Pancreas (tissue), 10 donors: Measurements from ENCODE around the gene ZDHHC11. TPM values are rescaled to one million over a fixed set of nuclear protein-coding genes. Genes with fewer than 3 reads are reported as not detected.
"Not testable (repeated sequence)": the region's sequence is repeated elsewhere in the genome, so short reads cannot be mapped to it uniquely, and the experiment has no call there.

Source experiments
- ATAC-seq, 4 donors: fragments of 200-7000 bp; cut with Tn5 transposase; one replicate each; pipeline versions ENCODE4 v1.8.0 to v1.9.1; 2020; ENCODE audit warnings: mild to moderate bottlenecking in 4 of 4, moderate library complexity in 4 of 4
- DNase-seq, 6 donors: peaks; one replicate each; pipeline ENCODE4 v3.0.0-alpha.2; 2020
- FAIRE-seq: peaks from 2 replicates; lab custom pipeline; 2012; peaks lifted over from hg19 to GRCh38; lab: Jason Lieb, UNC
- H3K27ac ChIP-seq, 4 donors: fragments of 200-600 bp; sonication (generic); 1 replicate in 3 of 4; 2 replicates in 1 of 4; pipeline versions ENCODE4 v1.5.0 to v1.8.0; 2020
- H3K27me3 ChIP-seq, 4 donors: fragments of 200-600 bp; one replicate each; pipeline ENCODE4 v1.8.0; 2021
- H3K36me3 ChIP-seq, 3 donors: fragments of 200-600 bp; sonication (generic) in 1 of 3; one replicate each; pipeline versions ENCODE4 v1.5.0 to v1.8.0; 2020 to 2021
- H3K4me1 ChIP-seq, 3 donors: fragments of 200-600 bp; one replicate each; pipeline ENCODE4 v1.8.0; 2021
- H3K4me3 ChIP-seq, 4 donors: fragments of 200-600 bp; sonication (generic) in 2 of 4; one replicate each; pipeline versions ENCODE4 v1.5.0 to v1.8.0; 2020 to 2021
- H3K9me3 ChIP-seq, 4 donors: fragments of 200-600 bp; one replicate each; pipeline ENCODE4 v1.8.0; 2021
- WGBS, 2 donors: extraction: QIAGEN DNeasy Blood & Tissue Kit; methylation state at CpG; one replicate each; pipeline ENCODE4 v1.1.7; 2013; 5-methylcytosine and 5-hydroxymethylcytosine counted together
- intact Hi-C, 3 donors: fragments of 100-400 bp; cut with DNase I; formaldehyde crosslinking; loops; one replicate each; pipeline versions ENCODE4 v1.11.1 to v1.14.2; 2022
- polyA plus RNA-seq, 2 donors: library from polyadenylated mRNA; stranded (reverse); fragments of 200-250 nt; gene quantifications; one replicate each; pipeline ENCODE4 v1.2.3, GENCODE V29; 2013
- total RNA-seq, 6 donors: library from RNA; stranded (reverse); fragmentation: NEBNext Ultra II Directional in 4 of 6; extraction: Animal tissue kit (Norgen Biotek cat#: 25700) in 4 of 6; gene quantifications; one replicate each; pipeline versions ENCODE4 v1.2.1 to v1.2.4, GENCODE V29; 2021 to 2023
- TF ChIP-seq, protein P1 (sequence below), 4 donors: fragments of 200-600 bp; sonication (generic) in 3 of 4; IDR thresholded peaks; one replicate each; pipeline versions ENCODE4 v1.5.0 to v1.8.0; 2021; ENCODE audit warnings: antibody characterized with exemption in 4 of 4
- donor health status: healthy with polysubstance abuse.
- donor health status: DM: no; HTN: no; CAD: no; lungs with moderate emphysema.
- donor health status: DM: no; HTN: no; CAD: no.
- donor health status: control.
- donor health status: control.
- donor health status: Bipolar disorder and iron deficiency.
- donor health status: DM: yes; HTN: yes; CAD: no.
- donor health status: DM: no; HTN: no; CAD: no.
- donor health status: DM: no; HTN: no; CAD: no.
- donor health status: DM: yes; HTN: yes; CAD: no.

The ZDHHC11 gene
- total and polyA plus RNA-seq, 8 donors, result 3.6 to 18.1 (median 7.8) TPM

DNA sequence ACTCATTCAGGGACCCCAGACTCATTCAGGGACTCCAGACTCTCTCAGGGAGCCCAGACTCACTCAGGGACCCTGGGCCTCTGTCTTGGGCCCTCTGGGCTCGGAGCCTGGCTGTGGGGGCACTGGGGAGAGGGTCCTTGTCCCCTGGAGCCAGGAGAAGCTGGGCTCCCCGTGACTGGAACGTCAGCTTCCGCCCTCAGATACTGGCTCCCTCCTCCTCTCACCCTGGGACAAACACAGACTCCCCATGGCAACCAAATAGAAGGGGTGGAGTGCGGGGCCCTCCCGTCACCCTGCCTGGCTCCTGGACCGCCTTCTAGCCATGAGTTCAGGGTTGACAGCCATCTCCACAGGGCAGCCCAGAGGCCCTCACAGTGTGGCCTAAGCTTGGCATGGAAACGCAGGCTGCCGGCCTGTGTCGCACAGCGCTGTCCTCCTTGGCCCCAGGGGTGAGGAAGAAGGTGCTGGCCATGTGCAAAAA, 93.9 kb downstream of the ZDHHC11 start:
- H3K27me3 ChIP-seq, result no peaks in the 10 kb centered on the region
- FAIRE-seq (no peak), ATAC-seq (peak in 2 of 4 donors; percentile 9 to 17), DNase-seq (peak in 4 of 6 donors; percentile 21 to 58 (median 49))
- H3K9me3 ChIP-seq, result no peaks in the 10 kb centered on the region
- no peaks in the 10 kb centered on the region for H3K36me3 ChIP-seq
- H3K4me3 ChIP-seq, result no peak overlapping the region
- H3K4me1 ChIP-seq, result peaks cover 5 to 16% (median 7%) of the 10 kb centered on the region in 3 donors
- 72 to 80% methylated on average over 11 of the region's 11 CpGs for WGBS, 2 donors
- no peak overlapping the region for H3K27ac ChIP-seq
- TF ChIP-seq, protein P1, sequence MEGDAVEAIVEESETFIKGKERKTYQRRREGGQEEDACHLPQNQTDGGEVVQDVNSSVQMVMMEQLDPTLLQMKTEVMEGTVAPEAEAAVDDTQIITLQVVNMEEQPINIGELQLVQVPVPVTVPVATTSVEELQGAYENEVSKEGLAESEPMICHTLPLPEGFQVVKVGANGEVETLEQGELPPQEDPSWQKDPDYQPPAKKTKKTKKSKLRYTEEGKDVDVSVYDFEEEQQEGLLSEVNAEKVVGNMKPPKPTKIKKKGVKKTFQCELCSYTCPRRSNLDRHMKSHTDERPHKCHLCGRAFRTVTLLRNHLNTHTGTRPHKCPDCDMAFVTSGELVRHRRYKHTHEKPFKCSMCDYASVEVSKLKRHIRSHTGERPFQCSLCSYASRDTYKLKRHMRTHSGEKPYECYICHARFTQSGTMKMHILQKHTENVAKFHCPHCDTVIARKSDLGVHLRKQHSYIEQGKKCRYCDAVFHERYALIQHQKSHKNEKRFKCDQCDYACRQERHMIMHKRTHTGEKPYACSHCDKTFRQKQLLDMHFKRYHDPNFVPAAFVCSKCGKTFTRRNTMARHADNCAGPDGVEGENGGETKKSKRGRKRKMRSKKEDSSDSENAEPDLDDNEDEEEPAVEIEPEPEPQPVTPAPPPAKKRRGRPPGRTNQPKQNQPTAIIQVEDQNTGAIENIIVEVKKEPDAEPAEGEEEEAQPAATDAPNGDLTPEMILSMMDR (IDR thresholded peaks at IDR 0.05), result no peak
- intact Hi-C loops, result loop anchor here in 1 of 3 donors (10.0 kb wide), 1 partner anchor 88 kb away; no protein-coding TSS in a partner anchor

DNA sequence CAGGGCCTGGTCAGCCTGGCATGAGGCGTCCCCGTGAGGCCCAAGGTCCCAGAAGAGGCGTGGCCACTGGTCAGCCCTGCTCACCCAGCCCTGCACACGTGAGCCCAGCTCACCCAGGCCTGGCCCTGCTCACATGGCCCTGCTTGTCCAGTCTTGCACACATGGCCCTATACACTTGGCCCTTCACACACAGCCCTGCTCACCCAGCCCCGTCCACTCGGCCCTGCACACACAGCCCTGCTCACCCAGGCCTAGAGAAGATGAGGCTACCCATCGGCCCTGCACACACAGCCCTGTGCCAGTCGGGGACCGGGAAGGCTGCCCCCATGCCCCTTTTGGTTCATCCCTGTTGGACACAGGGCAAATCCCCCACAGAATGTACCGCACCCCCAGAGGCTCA, 94.6 kb downstream of the ZDHHC11 start:
- intact Hi-C loops, result loop anchor here in 1 of 3 donors (10.0 kb wide), 1 partner anchor 89 kb away; no protein-coding TSS in a partner anchor

DNA sequence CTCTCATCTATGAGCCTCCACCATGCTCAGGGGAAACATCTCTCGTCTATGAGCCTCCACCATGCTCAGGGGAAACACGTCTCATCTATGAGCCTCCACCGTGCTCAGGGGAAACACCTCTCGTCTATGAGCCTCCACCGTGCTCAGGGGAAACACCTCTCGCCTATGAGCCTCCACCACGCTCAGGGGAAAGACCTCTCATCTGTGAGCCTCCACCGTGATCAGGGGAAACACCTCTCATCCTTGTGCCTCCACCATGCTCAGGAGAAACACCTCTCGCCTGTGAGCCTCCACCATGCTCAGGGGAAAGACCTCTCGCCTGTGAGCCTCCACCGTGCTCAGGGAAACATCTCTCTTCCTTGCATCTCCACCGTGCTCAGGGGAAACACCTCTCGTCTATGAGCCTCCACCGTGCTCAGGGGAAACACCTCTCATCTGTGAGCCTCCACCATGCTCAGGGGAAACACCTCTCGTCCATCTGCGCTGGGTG, 96.6 kb downstream of the ZDHHC11 start:
- H3K4me3 ChIP-seq, ATAC-seq, H3K27ac ChIP-seq, H3K27me3 ChIP-seq, H3K9me3 ChIP-seq, FAIRE-seq, H3K36me3 ChIP-seq: not testable (repeated sequence)
- WGBS, 2 donors, result 60 to 87% methylated on average over 15 to 16 of the region's 16 CpGs
- H3K4me1 ChIP-seq, result peaks cover 5 to 10% (median 7%) of the 10 kb centered on the region in 3 donors
- intact Hi-C loops, result loop anchor here in 2 of 3 donors (5.0 to 10.0 kb wide), 2 partner anchors 88 to 91 kb away; no protein-coding TSS in a partner anchor
- DNase-seq, result peak in 3 of 6 donors; percentile 7 to 28 (median 14)

More for the DNA sequence above, 94.6 kb downstream of the ZDHHC11 start:
- no peak overlapping the region for H3K27ac ChIP-seq
- no peaks in the 10 kb centered on the region for H3K36me3 ChIP-seq
- no peaks in the 10 kb centered on the region for H3K27me3 ChIP-seq
- H3K4me1 ChIP-seq, result peaks cover 5 to 16% (median 7%) of the 10 kb centered on the region in 3 donors
- TF ChIP-seq, protein P1 (IDR thresholded peaks at IDR 0.05), result no peak
- peak in 4 of 6 donors; percentile 13 to 66 (median 57) for DNase-seq
- no peak overlapping the region for H3K4me3 ChIP-seq
- WGBS, 2 donors, result 89 to 90% methylated on average over 8 to 9 of the region's 10 CpGs
- no peak for FAIRE-seq
- ATAC-seq, result no peak
- no peaks in the 10 kb centered on the region for H3K9me3 ChIP-seq

DNA sequence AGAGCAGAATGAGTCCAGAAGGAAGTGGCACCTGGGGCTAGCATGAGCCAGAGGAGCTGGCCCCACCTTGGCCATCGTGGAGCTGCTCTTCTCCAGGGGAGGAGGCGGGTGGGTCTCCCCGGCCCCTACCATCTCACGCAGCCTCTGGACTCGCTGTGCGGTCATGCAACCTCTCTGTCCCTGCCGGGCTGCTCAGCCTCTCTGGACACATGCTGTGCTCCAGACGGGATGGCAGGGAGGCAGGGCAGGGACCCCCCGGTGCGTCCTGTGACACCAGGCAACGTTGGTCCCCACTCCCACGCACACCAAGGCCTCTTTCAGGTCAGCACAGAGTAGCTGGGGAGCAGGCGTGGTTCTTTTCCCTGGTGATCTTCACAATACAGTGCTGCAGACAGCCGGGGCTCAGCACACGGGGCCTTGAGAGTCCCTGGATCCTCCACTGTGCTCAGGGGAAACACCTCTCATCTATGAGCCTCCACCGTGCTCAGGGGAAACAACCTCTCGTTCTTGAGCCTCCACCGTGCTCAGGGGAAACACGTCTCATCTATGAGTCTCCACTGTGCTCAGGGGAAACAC, 97.1 kb downstream of the ZDHHC11 start:
- intact Hi-C loops, result loop anchor here in 2 of 3 donors (5.0 to 10.0 kb wide), 2 partner anchors 89 to 91 kb away; no protein-coding TSS in a partner anchor
- not testable (repeated sequence) for H3K4me1 ChIP-seq, FAIRE-seq, H3K27me3 ChIP-seq, H3K4me3 ChIP-seq, ATAC-seq, H3K36me3 ChIP-seq, H3K27ac ChIP-seq, H3K9me3 ChIP-seq
- 85 to 87% methylated on average over 16 of the region's 19 CpGs for WGBS, 2 donors
- DNase-seq, result peak in 2 of 6 donors; percentile 31 to 48

DNA sequence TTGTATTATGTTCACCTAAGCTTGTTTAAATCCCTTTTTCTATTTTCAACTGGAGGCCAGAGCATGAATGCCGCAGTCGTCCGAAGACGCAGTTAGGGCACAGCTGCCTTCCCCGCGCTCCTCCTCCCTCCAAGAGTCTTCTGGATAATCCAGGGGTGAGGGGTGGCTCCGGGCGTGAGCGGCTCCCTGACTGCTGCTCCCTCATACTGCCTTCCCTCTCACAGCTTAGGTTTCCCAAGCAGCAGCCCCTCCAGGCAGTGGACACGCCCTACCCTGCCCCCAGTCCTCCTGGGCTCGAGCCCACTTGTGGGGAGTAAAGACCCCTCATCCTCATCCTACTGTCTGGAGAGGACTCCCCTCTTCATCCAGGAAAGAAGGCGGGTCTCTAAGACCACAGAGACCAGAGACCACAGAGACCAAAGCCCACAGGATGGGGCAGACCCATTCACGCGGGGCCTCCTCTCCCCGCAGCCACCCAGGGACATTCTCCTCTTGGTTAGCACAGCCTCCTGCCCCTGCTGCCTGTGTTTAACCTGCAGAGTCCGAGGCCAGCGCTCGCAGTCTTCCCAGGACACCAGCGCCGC, 98.2 kb downstream of the ZDHHC11 start:
- H3K27me3 ChIP-seq, ATAC-seq, FAIRE-seq, H3K4me1 ChIP-seq, H3K4me3 ChIP-seq, H3K36me3 ChIP-seq, H3K27ac ChIP-seq, H3K9me3 ChIP-seq: not testable (repeated sequence)
- DNase-seq, result peak in 2 of 6 donors; percentile 3 to 14
- 66 to 84% methylated on average over 10 to 12 of the region's 20 CpGs for WGBS, 2 donors
- intact Hi-C loops, result loop anchor here in 2 of 3 donors (5.0 to 10.0 kb wide), 2 partner anchors 90 to 92 kb away; no protein-coding TSS in a partner anchor

DNA sequence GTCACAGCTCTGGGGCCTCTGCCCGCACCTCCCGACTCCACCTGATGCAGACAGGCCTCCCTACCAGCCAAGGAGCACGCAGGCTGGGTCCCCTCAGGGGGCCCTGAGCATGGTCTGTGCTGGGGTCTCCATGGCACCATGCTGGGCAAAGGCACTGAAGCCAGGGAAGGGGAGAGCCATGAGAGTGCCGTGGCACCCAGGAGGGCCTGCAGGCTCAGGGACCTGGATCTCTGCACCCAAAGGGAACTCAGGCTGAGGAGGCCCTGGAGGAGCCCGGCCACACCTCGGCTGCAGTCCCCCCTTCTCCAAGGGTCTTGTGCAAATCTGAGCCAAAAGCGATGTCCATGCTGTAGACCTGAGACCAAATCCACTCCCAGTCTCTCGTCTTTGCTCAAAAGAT, 98.8 kb downstream of the ZDHHC11 start:
- FAIRE-seq, ATAC-seq, H3K4me1 ChIP-seq, H3K27ac ChIP-seq, H3K4me3 ChIP-seq, H3K9me3 ChIP-seq, H3K36me3 ChIP-seq, H3K27me3 ChIP-seq: not testable (repeated sequence)
- intact Hi-C loops, result loop anchor here in 2 of 3 donors (5.0 to 10.0 kb wide), 2 partner anchors 90 to 93 kb away; no protein-coding TSS in a partner anchor
- DNase-seq, result peak in 1 of 6 donors; percentile 21
- WGBS, 2 donors, result 90 to 93% methylated on average over 3 to 5 of the region's 8 CpGs
